HG03196 (cell line): ENCODE measurements around the gene AFF4.
"Not testable (repeated sequence)": the region's sequence is repeated elsewhere in the genome, so short reads cannot be mapped to it uniquely, and the experiment has no call there.

Source experiments
- ATAC-seq: cut with Tn5 transposase; IDR thresholded peaks from one replicate; pipeline ENCODE4 v1.9.1; 2021; ENCODE audit not compliant: unreplicated experiment

Gene AFF4, protein sequence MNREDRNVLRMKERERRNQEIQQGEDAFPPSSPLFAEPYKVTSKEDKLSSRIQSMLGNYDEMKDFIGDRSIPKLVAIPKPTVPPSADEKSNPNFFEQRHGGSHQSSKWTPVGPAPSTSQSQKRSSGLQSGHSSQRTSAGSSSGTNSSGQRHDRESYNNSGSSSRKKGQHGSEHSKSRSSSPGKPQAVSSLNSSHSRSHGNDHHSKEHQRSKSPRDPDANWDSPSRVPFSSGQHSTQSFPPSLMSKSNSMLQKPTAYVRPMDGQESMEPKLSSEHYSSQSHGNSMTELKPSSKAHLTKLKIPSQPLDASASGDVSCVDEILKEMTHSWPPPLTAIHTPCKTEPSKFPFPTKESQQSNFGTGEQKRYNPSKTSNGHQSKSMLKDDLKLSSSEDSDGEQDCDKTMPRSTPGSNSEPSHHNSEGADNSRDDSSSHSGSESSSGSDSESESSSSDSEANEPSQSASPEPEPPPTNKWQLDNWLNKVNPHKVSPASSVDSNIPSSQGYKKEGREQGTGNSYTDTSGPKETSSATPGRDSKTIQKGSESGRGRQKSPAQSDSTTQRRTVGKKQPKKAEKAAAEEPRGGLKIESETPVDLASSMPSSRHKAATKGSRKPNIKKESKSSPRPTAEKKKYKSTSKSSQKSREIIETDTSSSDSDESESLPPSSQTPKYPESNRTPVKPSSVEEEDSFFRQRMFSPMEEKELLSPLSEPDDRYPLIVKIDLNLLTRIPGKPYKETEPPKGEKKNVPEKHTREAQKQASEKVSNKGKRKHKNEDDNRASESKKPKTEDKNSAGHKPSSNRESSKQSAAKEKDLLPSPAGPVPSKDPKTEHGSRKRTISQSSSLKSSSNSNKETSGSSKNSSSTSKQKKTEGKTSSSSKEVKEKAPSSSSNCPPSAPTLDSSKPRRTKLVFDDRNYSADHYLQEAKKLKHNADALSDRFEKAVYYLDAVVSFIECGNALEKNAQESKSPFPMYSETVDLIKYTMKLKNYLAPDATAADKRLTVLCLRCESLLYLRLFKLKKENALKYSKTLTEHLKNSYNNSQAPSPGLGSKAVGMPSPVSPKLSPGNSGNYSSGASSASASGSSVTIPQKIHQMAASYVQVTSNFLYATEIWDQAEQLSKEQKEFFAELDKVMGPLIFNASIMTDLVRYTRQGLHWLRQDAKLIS

DNA sequence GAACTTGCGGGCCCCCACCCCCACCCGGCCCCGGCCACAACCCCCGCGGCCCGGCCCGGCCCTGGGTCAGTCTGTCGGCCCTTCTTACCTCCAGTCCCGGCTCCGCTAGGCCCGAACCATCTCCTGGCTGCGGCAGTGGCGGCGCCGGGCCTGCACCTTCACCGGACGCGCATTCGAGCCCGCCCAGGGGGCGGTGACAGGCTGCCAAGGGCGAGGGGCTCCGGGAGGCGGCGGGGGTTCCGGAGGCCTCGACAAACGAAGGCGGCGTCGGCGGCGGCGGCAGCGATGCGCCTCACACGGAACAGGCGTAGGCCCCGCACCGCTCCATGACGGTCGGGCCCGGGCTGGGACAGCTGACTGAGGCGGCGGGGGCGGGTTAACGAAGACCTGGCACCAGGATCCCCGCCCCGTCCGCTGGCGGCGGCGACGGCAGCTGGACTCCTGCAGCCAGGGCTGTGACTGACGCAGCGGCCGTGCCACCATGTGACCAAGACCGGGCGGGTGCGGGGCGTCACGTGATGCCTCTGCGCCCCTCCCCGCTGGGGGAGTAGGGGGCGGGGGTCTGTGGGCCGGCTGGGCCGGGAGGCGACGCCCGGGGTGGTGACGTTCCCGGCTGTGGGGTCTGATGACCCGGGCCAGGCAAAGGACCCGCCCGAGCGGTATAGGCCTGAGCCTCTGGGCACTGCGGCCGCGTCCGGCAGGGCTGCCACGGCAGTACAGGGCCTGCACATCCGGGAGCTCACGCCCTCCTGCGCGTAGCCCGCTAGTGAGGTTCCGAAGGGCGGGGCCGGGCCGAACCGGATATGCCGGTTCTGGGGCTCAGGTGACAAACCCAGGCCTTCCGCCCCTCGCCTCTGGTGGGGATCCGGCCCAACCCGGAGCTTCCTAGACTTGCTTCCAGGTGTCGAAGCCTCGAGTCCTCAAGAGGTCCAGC is at the start of gene AFF4:
Gene AFF4, minus strand, starts transcription at position 464 of the 934 bp plus-strand sequence. CDS start 26,445 bp downstream, outside the sequence.
- ATAC-seq: peak; percentile 94

DNA sequence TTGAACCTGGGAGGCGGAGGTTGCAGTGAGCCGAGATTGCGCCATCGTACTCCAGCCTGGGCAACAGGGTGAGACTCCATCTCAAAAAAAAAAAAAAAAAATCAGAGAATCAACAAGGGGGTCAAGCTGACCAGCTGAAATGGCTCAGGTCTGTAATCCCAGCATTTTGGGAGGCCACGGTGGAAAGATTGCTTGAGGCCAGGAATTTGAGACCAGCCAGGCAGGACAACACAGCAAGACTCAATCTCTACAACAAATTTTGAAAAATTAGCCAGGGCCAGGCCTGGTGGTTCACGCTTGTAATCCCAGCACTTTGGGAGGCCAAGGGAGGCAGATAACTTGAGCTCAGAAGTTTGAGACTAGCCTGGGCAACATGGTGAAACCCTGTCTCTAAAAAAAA is 45.0 kb upstream of the AFF4 start:
- not testable (repeated sequence) for ATAC-seq

DNA sequence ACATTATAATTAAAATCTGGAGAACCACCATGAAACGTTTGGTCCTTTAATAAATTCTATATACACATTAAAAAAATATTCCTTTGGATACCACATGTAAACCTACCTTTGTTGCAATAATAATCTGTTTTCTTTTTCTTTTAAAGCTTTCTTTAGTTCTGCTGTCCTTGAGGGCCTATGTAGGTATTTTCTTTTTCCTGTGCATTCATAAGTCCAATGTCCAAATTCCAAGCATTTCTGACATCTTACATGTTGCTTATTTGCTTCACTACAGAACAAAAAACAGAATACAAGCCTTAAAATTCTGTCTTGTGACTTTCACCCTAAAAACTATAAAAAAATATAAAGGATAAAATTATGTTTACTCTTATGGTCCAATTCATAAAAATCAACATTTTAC is 43.2 kb upstream of the AFF4 start:
- no peak for ATAC-seq

DNA sequence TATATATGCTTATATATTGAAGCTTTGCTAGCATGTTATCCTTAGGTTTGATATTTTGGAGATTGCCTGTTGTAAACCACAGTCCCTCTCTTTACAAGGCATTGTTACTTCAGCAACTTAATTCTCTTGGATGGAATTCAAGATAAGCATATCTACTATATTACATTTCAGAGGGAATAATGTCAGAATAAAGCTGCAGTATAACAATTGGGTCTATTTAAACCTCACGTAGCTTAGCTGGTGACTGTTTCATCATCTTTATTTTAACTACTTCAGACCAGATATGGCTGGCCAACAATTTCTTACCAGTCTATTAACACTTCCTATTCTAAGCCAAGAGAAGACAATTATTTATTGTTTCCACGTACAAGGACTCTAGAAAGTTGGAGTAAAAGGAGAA is 35.8 kb upstream of the AFF4 start:
- ATAC-seq: no peak

DNA sequence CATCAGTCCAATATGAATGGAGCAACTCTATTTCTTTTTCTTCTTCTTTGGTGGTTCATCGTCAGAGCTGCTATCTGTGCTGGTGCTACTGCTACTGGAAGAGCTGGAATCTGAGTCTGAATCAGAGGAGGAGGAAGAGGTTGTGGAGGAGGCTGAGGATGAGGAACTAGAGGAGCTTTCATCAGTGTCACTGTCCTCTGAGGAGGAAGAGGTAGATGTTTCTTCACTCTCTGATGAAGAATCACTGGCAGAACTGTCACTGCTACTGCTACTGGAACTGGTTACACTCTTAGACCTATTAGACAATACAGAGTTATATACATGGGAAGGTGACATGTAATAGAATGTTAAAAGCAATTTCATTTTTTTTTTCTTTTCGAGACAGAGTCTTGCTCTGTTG is 35.1 kb upstream of the AFF4 start:
- ATAC-seq: no peak

DNA sequence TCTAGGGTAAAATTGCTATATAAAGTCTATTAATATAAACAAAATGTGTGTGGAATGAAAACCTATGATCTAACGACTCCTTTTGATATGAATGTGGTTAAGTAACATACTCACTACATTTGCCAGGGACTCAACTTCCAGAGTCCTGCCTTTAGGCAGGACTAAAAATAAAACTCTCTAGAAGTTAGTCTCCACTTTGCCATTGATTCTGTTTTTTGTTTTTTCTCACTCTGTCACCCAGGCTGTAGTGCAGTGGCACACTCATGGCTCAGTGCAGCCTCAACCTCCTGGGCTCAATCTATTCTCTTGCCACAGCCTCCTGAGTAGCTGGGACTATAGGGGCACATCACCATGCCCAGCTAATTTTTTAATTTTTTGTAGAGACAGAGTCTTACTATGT is 32.9 kb upstream of the AFF4 start:
- ATAC-seq: no peak

DNA sequence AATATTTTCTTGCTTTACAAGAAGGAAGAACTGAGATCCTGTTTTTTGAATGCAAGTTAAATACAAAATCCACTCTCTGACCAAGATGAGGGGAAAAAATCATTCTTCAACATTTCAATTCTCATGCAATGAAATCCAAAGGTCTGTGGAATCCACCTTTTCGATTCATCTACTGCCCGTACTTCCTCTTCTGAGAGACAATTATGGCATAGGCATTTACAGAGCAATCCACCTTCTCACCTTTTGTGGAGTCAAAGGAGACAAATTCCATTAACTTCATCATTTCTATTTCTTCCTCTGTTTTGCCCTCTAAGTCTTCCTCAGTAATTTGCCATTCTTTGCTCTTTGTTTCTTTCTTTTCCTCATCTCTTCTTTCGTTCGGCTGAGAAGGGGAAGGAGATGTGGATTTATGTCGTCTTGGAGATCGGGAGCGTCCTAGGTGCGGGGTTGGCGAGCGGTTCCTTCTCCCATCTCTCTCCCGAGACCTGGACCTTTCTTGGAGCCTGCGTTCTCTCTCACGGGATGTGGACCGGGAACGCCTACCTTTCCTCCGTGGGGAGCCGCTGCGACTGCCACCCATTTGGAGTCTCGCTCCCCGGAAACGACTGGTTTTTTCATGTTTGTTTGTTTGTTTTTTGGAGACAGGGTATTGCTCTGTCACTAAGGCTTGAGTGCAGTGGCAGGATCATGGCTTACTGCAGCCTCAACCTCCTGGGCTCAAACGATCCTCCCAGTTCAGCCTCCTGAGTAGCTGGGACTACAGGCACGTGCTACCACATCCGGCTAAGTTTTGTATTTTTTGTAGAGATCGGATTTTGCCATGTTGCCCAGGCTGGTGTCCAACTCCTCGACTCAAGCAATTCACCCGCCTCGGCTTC is 24.3 kb upstream of the AFF4 start:
- ATAC-seq: no peak

DNA sequence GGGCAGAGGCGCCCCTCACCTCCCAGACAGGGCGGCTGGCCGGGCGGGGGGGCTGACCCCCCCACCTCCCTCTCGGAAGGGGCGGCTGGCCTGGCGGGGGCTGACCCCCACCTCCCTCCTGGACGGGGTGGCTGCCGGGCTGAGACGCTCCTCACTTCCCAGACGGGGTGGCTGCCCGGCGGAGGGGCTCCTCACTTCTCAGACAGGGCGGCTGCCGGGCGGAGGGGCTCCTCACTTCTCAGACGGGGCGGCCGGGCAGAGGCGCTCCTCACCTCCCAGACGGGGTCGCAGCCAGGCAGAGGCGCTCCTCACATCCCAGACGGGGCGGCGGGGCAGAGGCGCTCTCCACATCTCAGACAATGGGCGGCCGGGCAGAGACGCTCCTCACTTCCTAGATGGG is 19.5 kb upstream of the AFF4 start:
- not testable (repeated sequence) for ATAC-seq

DNA sequence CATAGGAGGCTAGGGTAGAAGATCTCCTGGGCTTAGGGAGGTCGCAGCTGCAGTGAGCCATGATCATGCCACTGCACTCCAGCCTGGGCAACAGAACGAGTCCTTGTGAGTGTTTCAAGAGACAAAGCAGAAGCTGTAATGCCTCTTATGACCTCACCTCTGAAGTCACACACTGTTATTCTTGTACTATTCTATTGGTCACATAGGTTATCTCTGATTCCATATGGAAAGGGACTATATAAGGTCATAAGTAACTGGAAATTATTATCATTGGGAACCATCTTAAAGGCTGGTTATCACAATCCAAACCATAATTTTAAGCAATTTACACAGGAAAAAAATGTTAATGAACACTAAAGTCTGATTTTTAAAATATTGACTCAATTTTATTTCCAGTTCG is 17.9 kb upstream of the AFF4 start:
- ATAC-seq: no peak

DNA sequence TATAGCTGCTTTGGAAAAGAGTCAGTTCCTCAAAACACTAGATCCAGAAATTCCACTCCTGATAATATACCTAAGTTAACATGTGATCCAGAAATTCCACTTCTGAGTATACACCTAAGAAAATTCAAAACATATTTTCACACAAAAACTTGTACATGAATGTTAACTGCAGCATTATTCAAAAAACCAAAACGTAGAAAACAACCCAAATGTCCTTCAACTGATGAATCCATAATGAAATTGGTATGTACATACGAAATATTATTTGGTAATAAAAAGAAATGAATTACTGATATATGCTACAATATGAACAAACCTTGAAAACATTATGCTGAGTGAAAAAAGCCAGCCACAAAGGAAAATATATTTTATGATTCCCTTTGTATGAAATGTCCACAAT is 16.5 kb upstream of the AFF4 start:
- ATAC-seq: no peak

DNA sequence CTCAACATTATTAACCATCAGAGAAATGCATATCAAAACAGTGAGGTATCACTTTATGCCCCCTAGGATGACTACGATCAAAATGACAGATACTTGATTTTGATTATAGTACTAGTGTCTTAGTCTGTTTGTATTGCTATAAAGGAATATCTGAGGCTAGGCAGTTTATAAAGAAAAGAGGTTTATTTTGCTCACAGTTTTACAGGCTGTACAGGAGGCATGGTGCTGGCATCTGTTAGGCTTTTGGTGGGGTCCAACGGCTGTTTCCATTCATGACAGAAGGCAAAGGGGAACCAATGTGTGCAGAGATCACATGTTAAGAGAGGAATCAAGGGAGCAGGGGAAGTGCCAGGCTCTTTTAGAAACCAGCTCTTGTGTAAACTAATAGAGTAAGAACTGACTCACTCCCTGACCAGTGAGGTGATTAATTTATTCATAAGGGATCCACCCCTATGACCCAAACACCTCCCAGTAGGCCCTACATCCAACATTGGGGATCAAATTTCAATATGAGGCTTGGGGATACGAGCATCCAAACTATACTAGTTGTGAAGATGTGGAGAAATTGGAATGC is 16.0 kb upstream of the AFF4 start:
- no peak for ATAC-seq

DNA sequence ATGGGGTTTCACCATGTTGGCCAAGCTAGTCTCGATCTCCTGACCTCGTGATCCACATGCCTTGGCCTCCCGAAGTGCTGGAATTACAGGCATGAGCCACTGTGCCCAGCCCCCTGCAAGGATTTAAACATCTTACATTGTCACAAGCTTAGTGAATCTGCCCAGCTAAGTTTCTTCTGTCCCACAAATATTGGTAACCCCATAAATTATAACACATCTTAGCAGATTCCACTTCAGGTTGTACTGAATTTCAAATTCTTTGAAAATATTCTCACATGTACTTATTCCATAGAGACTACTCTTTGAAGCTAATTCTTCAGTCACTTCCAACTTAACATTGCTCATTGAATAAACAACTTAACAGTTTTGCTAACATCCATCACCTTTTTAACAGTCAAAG is 13.4 kb upstream of the AFF4 start:
- no peak for ATAC-seq

DNA sequence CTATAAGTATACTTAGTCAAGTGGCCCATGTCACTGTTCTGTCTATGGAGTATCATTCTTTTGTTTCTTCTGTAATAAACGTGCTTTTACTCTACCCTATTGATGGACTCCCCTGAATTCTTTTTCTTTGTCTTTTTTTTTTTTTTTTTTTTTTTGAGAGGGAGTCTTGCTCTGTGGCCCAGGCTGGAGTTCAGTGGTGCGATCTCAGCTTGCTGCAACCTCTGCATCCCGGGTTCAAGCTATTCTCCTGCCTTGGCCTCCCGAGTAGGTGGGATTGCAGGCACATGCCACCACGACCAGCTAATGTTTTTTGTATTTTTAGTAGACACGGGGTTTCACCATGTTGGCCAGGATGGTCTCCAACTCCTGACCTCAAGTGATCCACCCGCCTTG is 9.0 kb upstream of the AFF4 start:
- ATAC-seq: not testable (repeated sequence)

DNA sequence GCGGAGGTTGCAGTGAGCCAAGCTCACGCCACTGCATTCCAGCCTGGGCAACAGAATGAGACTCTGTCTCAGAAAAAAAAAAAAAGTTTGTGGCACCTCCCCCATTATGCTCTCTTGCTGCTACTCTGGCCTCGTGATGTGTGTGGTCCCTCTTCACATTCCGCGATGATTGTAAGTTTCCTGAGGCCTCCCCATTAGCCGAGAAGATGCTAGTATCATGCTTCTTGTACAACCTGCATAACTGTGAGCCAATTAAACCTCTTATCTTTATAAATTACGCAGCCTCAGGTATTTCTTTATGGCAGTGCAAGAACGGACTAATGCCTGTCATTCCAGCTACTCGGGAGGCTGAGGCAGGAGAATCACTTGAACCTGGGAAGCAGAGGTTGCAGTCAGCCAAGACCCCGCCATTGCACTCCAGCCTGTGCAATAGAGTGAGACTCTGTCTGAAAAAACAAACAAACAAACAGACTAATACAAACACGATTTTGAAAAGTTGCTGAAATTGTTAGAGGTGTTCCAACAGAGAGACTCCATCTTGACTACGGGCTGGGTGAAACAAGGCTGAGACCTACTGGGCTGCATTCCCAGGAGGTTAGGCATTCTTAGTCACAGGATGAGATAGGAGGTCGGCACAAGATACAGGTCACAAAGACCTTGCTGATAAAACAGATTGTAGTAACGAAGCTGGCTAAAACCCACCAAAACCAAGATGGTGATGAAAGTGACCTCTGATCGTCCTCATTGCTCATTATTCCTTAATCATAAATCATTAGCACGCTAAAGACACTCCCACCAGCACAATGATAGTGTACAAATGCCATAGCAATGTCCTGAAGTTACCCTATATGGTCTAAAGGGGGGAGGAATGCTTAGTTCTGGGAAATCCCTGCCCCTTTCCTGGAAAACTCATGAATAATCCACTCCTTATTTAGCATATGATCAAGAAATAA is 8.3 kb upstream of the AFF4 start:
- no peak for ATAC-seq

DNA sequence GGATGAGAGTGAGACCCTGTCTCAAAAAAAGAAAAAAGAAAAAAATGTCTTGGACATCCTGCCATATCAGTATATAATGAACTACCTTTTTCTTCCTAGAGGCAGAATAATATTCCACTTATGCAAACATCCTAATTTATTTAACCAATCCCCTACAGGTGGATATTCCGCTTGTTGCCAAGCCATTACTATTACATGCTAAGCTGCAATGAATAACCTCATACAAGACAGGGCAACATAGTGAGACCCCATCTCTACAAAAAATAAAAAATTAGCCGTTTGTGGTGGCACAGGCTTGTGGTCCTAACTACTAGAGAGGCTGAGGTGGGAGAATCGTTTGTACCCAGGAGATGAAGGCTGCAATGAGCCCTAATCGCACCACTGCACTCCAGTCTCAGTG is 1.7 kb upstream of the AFF4 start:
- no peak for ATAC-seq

DNA sequence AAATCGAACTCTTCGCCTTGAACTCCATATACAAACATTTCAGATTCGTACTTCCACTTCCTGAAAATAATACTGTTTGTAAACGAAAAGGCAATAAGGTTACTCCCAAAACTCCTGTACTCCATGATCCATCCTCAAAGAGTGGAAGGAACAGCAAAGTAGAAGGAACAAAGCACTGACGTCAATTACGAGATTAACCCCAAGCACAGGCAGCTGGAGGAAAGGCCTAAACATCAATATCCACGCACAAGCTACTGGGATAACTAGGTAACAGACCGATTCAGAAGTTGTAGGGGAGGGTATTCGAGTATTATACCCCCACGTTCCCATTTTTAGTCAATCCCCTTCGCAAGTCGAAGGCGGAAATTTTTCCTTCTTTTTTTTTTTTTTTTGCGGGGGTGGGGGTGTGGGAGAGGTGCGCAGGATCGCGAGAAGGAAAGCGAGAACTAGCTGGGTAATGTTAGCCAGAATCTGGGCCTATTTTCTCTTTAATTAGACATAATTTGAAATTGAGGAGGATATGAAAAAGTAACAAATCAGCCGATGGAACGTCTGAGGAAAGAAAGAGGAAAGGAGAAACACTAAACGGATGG is 909 bp downstream of the AFF4 start:
- ATAC-seq: no peak

DNA sequence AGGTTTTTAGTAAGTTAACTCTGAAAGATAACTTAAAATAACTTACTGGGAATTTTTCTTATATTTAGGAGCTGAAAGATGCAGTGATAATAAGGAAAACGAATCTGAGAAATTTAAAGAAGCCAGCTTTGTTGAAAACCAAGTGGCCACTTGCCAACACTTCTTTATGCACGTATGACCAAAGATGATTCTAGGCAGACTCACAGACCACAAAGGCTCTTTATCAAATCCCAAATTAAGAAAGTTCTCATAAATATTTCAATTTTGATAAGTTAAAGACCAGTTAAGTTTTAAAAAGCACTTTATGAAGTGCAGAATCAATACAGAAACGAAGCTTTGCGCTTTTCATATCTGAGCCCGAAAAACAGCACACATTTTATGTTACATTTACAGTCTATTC is 1.5 kb downstream of the AFF4 start:
- no peak for ATAC-seq
